Activated naive CD8-positive, alpha-beta T cell (primary cell): ENCODE data around the gene PTPN14.
"Not testable (repeated sequence)": the region's sequence is repeated elsewhere in the genome, so short reads cannot be mapped to it uniquely, and the experiment has no call there.

Experiments
- H3K27ac Mint-ChIP-seq: one replicate; pipeline ENCODE4 v1.8.0; 2021; ENCODE audit warnings: mixed read lengths
- H3K27me3 Mint-ChIP-seq: one replicate; pipeline ENCODE4 v1.8.0; 2021; ENCODE audit warnings: mixed read lengths
- H3K36me3 Mint-ChIP-seq: one replicate; pipeline ENCODE4 v1.8.0; 2021; ENCODE audit warnings: mixed read lengths
- H3K4me1 Mint-ChIP-seq: one replicate; pipeline ENCODE4 v1.8.0; 2021; ENCODE audit warnings: low read depth, mixed read lengths
- H3K4me3 Mint-ChIP-seq: one replicate; pipeline ENCODE4 v1.8.0; 2021; ENCODE audit warnings: mild to moderate bottlenecking, mixed read lengths
- H3K9me3 Mint-ChIP-seq: one replicate; pipeline ENCODE4 v1.8.0; 2021; ENCODE audit warnings: low read depth, mixed read lengths

PTPN14 gene

DNA sequence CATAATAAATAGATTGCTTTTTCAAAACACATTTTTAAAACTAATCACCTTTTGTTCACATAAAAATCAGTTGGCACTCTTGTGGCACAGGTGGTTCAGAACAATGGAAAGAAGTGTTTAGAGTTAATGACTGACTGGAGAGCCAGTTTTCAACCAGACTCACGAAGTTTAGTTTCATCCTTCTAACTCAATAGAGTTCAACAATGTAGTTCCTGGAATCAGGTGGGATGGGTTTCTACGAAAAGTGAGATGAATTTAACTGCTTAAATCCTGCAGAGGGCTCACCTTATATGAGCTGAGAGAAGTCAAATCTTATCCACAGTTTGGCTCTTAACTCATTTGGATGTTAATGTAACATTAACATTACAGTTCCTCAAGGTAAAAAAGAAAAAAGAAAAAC lies 153.9 kb downstream of the PTPN14 start:
- Mint-ChIP-seq H3K9me3 (no peaks in the 10 kb centered on the region), H3K4me3 (no peak overlapping the region), H3K27ac (no peak overlapping the region), H3K36me3 (no peaks in the 10 kb centered on the region), H3K4me1 (peaks cover 2% of the 10 kb centered on the region), H3K27me3 (no peaks in the 10 kb centered on the region)

DNA sequence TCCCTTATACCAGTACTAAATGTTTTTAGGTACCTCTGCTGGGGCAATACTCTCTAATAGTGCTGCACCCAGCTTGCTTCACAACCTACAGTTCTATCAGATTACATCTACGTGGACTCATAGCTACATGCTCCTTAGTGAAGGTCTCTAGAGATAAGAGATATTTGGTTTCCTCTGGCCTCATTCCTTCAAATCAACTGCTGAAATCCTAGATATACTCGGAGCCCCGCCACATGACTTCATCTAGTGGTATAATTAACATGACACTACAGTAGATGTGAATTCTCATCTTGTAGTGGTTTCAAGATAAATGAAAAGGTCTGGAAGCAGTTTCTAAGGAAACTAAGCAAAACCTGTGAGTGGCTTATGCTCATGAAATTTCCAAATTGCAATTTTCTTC lies 155.1 kb downstream of the PTPN14 start:
- Mint-ChIP-seq H3K4me1 (peaks cover 2% of the 10 kb centered on the region), H3K4me3 (no peak overlapping the region), H3K9me3 (no peaks in the 10 kb centered on the region), H3K27me3 (no peaks in the 10 kb centered on the region), H3K36me3 (no peaks in the 10 kb centered on the region), H3K27ac (no peak overlapping the region)

DNA sequence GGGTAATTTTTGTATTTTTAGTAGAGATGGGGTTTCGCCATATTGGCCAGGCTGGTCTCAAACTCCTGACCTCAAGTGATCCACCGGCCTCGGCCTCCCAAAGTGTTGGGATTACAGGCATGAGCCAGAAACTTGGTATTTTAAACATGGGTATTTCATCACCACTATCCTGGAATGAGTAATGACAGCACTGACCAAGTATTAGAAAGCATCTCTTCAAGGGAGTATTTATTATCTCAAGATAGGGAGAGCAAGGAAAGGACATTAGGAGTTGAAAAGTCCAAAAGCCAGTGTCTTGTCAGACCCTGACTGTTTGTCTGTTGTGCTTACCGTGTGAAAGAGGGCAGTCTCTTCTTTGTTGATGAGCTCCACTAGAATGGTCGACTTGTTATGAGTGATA lies 156.8 kb downstream of the PTPN14 start:
- H3K27ac Mint-ChIP-seq, H3K4me1 Mint-ChIP-seq, H3K27me3 Mint-ChIP-seq, H3K36me3 Mint-ChIP-seq, H3K9me3 Mint-ChIP-seq, H3K4me3 Mint-ChIP-seq: not testable (repeated sequence)

DNA sequence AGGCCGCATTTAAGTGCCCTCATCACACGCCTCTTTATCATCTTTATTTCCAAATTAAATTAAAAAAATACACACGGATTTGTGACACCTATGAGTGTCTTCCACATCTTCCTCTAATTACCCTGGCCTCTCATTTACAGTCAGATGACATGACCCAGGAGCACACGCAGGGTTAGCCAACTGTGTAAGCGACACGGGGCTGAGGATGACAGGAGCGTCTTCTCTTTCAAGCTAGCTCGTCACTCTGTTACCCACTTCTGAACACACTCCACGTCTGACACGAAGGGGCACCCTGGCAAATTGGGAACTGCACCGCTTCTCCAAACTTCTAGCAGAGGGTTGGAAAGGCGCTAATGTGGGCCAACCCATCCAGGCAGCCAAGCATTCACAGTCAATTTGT lies 158.3 kb downstream of the PTPN14 start:
- H3K4me3 Mint-ChIP-seq, result no peak overlapping the region
- no peak overlapping the region for H3K27ac Mint-ChIP-seq
- H3K4me1 Mint-ChIP-seq, result peaks cover 2% of the 10 kb centered on the region
- H3K27me3 Mint-ChIP-seq, result no peaks in the 10 kb centered on the region
- H3K9me3 Mint-ChIP-seq, result no peaks in the 10 kb centered on the region
- no peaks in the 10 kb centered on the region for H3K36me3 Mint-ChIP-seq

DNA sequence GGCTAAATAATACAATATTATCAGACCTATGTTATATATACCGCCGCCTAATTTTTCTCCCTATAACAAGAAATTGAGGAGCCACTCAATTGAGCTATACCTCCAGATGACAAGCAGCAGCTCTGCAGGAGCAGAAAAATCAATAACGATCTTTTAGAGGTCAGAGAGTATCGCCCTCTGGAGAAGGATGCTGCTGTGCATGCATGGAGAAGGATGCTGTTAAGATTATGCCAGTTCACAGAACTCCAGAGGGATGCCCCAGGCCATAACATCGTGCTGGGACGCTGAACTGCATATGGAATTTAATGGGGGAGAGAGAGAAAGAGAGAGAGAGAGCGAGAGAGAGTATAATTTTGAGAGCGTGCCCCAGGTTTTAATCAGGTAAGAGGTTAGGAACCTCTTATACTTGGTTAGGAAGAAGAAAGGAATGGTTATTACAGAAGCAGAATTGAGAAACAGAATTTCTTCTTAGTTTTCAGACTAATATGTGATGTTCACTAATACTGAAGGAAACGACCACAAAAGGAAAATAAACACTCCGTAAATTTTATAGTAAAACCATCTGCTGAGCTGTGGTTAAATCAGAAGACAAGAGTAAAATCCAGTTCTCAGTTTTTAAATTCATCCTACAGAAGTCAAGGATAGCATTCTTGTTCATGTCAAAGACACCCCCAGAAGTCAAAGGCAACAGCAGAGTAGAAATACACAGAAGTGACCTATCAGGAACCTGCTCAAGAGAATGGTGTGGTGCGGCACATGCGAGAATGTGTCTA lies 159.3 kb downstream of the PTPN14 start:
- Mint-ChIP-seq H3K27ac (no peak overlapping the region), H3K36me3 (no peaks in the 10 kb centered on the region), H3K4me1 (peaks cover 2% of the 10 kb centered on the region), H3K27me3 (no peaks in the 10 kb centered on the region), H3K9me3 (no peaks in the 10 kb centered on the region), H3K4me3 (no peak overlapping the region)

DNA sequence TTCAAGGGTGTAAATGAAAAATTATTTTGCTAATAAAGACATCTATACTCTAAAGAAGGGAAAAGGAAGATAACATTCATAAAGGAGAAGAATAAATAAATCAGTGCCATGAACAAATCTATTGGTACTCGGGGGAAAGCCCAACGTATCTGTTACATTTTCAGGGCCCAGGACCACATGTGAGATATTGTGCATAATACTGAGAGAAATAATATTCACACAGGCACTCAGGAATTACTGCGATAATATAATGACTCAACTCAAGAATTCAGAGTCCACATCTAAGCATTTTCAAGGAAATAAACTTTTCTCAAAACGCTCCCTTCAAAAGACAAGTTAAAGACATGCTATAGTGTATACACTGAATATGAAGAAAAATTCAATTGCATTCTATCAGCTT lies 161.7 kb downstream of the PTPN14 start:
- Mint-ChIP-seq H3K4me3 (no peak overlapping the region), H3K4me1 (no peaks in the 10 kb centered on the region), H3K36me3 (no peaks in the 10 kb centered on the region)

DNA sequence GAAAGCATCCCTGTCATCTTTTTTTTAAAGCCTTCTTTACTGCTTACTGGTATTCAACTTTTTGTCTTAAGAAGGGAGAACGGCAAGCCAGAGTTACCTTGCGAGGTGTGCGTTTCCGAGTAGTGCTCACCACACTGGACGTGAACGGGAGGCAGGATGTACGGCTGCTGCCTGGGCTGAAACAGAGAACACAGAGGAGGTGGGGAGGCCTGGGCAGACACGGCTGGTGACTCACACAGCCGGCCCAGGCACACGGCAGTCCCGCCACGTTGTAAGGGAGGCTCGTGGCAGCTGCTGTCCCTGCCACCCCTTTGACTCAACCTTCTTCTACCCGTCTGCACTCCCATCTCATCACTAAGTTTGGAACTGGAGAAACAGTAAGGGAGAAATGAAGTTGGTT lies 164.7 kb downstream of the PTPN14 start:
- Mint-ChIP-seq H3K4me3 (no peak overlapping the region), H3K27ac (no peak overlapping the region), H3K27me3 (no peaks in the 10 kb centered on the region), H3K9me3 (no peaks in the 10 kb centered on the region), H3K4me1 (no peaks in the 10 kb centered on the region), H3K36me3 (no peaks in the 10 kb centered on the region)

More for the DNA sequence above, 161.7 kb downstream of the PTPN14 start:
- no peak overlapping the region for H3K27ac Mint-ChIP-seq
- H3K9me3 Mint-ChIP-seq, result no peaks in the 10 kb centered on the region
- no peaks in the 10 kb centered on the region for H3K27me3 Mint-ChIP-seq

DNA sequence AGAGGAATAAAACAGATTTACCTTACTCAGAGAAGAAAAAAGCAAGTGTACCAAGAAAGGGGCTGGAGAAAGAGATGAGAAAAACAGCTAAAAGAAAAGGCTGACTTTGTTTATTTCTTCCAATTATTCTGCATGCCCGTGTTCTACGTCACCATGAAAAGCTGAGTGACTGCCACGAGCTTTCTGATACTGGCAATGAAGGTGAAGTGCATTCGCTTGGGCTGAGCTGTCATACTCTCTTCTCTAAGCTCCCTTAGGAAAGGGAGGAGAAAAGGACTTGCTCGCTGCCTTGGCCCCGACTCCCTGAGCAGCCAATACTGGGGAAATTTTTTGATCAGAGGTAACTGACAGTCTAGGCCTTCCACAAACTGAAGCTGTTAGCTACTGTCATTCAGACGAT lies 165.1 kb downstream of the PTPN14 start:
- Mint-ChIP-seq H3K4me1 (no peaks in the 10 kb centered on the region), H3K9me3 (no peaks in the 10 kb centered on the region), H3K4me3 (no peak overlapping the region), H3K27me3 (no peaks in the 10 kb centered on the region), H3K27ac (no peak overlapping the region), H3K36me3 (no peaks in the 10 kb centered on the region)

DNA sequence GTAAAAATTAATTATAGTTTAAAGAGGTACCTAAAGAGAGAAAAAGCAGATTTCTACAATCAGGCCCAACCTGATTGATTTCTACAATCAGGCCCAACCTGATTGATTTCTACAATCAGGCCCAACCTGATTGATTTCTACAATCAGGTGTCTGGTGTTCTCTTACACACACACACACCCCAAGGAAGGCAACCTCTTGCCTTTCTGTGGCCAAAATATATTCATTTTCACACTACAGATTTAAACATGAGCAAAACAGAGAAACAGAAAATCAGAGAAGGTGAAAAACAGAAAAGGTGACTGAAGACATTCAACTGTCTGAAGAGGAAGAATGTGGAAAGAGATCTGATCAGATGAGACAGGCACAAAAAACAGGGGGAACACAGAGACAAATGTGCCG lies 166.0 kb downstream of the PTPN14 start:
- no peaks in the 10 kb centered on the region for H3K27me3 Mint-ChIP-seq
- H3K9me3 Mint-ChIP-seq, result no peaks in the 10 kb centered on the region
- H3K36me3 Mint-ChIP-seq, result no peaks in the 10 kb centered on the region
- H3K4me1 Mint-ChIP-seq, result no peaks in the 10 kb centered on the region
- no peak overlapping the region for H3K27ac Mint-ChIP-seq
- no peak overlapping the region for H3K4me3 Mint-ChIP-seq

DNA sequence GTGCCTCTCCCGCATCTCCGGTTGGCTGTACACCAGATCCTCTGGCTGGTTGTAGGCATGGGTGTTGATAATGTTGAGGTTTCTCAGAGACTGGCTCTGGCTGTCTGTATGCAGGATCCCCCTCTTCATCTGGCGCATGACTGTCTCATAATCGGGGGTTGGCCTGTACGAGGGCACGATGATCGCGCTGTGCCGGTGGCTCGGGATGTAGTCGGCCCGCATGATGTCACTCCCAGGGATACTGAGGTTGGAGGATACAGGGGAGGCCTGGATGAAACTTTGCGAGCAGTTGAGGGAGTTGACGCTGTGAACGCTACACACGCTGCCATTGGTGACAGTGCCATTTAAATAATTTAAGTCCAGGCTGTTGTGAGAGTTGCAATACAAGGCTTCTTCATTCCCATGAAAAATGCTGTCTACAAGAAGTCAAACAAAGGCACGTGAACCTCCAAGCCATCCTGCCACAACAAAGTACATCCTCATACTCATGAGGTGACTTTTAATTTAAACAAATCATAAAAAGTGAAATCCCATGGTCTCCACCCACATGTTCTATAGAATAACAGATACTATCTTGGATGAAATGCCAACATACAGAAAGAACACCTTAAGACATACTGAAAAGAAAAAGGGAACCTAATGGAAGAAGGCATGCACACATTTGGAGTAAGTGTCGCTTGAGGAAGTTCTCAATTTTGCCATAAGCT lies 166.9 kb downstream of the PTPN14 start:
- H3K27ac Mint-ChIP-seq, result no peak overlapping the region
- H3K4me1 Mint-ChIP-seq, result no peaks in the 10 kb centered on the region
- H3K36me3 Mint-ChIP-seq, result no peaks in the 10 kb centered on the region
- H3K9me3 Mint-ChIP-seq, result no peaks in the 10 kb centered on the region
- H3K27me3 Mint-ChIP-seq, result no peaks in the 10 kb centered on the region
- no peak overlapping the region for H3K4me3 Mint-ChIP-seq

DNA sequence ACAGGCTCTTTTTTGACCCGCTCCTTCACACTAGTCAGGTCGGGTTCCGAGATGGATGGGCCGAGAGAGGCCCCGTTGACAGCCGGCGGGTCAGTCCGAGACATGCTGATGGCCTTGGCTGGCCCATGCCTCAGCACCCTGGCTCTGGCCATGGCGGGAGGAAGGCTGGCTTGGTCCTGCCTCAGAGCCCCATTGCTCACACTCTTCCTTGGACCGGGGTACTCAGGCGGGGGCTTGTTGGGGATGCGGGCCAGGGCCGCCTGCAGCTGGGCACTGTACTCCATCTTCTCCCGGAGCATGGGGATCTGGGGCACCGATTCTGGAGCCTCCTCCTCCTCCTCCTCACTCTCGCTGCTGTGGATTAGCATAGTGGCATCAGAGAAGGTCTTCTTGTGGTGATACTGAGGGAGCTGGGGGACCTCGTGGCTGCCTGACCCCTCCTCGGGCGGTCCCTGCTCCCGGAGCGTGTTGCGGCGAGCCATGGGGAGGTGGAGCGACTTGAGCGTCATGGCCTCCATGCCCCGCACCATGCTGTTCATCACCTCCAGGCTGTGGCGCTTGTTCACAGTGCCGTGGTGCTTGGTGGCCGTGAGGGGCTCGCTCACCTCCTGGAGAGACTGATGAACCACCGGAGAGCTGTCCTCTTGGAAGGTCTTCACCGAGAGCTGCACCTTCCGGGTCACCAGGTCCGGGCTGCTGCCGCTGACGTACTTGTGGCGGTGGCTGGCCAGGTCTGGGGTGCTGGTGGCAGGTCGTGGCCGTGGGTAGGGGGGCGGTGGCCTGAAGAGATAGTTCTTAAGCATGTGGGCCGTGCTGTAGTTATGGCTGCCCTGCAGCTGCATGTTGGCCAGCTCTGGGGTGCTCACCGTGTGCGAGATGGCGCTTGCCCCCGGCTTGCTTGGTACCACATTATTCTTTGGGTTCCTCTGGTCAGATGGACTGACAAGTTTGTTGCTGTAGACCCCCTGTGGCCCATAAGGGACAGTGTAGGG lies 167.7 kb downstream of the PTPN14 start:
- H3K4me3 Mint-ChIP-seq, result no peak overlapping the region
- H3K27me3 Mint-ChIP-seq, result no peaks in the 10 kb centered on the region
- H3K27ac Mint-ChIP-seq, result no peak overlapping the region
- no peaks in the 10 kb centered on the region for H3K4me1 Mint-ChIP-seq
- H3K9me3 Mint-ChIP-seq, result no peaks in the 10 kb centered on the region
- no peaks in the 10 kb centered on the region for H3K36me3 Mint-ChIP-seq

DNA sequence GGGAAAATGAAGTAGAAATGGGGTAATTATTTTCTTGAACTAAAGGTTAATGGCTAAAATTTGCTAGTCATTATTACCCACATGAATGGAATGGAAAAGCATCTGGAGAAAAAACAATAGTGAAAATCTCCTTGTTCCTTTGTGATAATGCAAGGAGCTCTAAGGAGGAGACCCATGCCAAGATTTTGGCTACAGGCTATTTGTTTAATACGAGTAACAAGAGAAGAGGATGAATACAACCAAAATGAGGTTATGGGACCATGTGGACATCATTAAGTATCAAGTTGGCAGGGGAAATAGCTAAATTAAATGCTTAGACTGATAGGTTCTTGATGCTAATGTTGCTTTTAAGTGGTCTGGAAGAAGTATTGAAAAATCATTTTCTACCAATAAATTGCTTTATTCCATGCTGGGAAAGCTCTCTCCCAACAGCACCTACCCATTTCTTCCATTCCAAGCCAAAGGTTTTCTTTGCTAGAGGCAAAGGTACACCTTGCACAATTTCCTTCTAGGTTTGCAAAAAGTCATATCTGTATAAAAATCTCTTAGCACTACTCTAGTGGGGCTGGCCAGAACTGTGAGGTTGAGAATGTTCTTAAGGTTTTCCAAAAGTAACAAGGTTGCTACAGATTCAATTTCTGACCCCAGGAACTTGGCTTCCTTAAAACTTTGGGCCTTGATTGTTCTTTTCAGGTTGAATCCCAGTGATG lies 170.3 kb downstream of the PTPN14 start:
- Mint-ChIP-seq H3K4me1 (no peaks in the 10 kb centered on the region), H3K27me3 (no peaks in the 10 kb centered on the region), H3K36me3 (no peaks in the 10 kb centered on the region), H3K9me3 (no peaks in the 10 kb centered on the region), H3K4me3 (no peak overlapping the region), H3K27ac (no peak overlapping the region)

DNA sequence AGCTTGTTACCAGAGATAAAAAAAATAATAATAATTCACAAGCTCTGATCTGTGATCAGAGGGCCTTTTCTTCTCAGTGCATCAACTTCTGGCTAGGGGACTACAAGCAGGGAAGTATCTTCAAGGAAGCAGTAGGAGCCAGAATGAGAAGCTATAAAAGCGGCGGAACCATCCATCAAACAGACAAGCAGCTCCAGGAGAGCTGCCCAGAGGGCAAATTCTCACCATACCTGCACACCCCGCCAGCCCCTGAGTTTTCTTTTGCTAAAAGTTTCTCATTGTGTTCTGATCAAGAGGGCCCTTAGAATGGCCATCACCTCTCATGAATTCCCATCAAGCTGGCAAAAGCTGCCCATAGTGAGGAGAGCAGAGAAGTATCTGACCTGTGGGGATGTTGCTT lies 171.0 kb downstream of the PTPN14 start:
- Mint-ChIP-seq H3K36me3 (no peaks in the 10 kb centered on the region), H3K27ac (no peak overlapping the region), H3K4me3 (no peak overlapping the region), H3K9me3 (no peaks in the 10 kb centered on the region), H3K4me1 (no peaks in the 10 kb centered on the region), H3K27me3 (no peaks in the 10 kb centered on the region)

DNA sequence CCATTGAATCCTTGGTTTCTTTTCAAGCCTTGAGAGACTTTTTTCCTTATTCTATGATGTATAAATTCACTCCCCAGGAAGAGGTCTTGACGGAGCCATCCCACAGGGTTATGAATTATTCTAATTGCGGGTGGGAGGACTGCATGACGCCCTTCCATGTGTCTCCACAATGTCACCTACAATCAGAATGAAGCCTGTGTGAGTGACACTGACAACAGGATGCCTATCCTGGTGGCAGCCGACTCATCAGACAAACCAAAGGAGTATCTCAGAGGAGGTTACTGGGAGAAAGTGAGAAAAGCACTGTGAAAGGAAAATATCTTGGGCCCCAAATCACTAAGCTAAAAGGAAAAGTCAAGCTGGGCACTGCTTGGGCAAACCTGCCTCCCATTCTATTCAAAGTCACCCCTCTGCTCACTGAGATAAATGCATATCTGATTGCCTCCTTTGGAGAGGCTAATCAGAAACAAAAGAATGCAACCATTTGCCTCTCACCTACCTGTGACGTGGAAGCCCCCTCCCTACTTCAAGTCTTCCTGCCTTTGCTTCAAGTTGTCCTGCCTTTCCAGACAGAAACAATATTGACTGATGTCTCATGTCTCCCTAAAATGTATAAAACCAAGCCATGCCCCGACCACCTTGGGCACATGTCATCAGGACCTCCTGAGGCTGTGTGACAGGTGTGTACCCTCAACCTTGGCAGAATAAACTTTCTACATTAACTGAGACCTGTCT lies 172.0 kb downstream of the PTPN14 start:
- Mint-ChIP-seq H3K36me3 (no peaks in the 10 kb centered on the region), H3K9me3 (no peaks in the 10 kb centered on the region), H3K27ac (no peak overlapping the region), H3K4me1 (no peaks in the 10 kb centered on the region), H3K4me3 (no peak overlapping the region), H3K27me3 (no peaks in the 10 kb centered on the region)
